NCI-H226 (cell line): Measurements from ENCODE around the gene KIF21B.
A peak's percentile ranks its signal among the peaks of the same experiment; 100 is the strongest.

Experiments
- DNase-seq: peaks from one replicate; pipeline ENCODE4 v3.0.0-alpha.2; 2015

Gene KIF21B

GRCh38 chr1:200991097-200991614 lies 32.4 kb downstream of the KIF21B start:
- DNase-seq = no peak

- DNase-seq = no peak
Observed at GRCh38 chr1:200990114-200990513, 33.4 kb downstream of the KIF21B start.

GRCh38 chr1:200989337-200989736 lies 34.2 kb downstream of the KIF21B start:
- DNase-seq = no peak

- no peak for DNase-seq
Observed at GRCh38 chr1:200988693-200989092, 34.8 kb downstream of the KIF21B start.

GRCh38 chr1:200985481-200985880 lies 38.0 kb downstream of the KIF21B start:
- DNase-seq = no peak

GRCh38 chr1:200983035-200983561 lies 40.4 kb downstream of the KIF21B start:
- no peak for DNase-seq

- DNase-seq = no peak
Observed at GRCh38 chr1:200982071-200982945, 41.2 kb downstream of the KIF21B start.

GRCh38 chr1:200981278-200981677 lies 42.2 kb downstream of the KIF21B start:
- DNase-seq = no peak

GRCh38 chr1:200980873-200981272 lies 42.6 kb downstream of the KIF21B start:
- DNase-seq = no peak

GRCh38 chr1:200980452-200980772 lies 43.1 kb downstream of the KIF21B start:
- DNase-seq = no peak

GRCh38 chr1:200979574-200980451 lies 43.7 kb downstream of the KIF21B start:
- DNase-seq = no peak

GRCh38 chr1:200977071-200977754 lies 46.3 kb downstream of the KIF21B start:
- no peak for DNase-seq

GRCh38 chr1:200976634-200977033 lies 46.9 kb downstream of the KIF21B start:
- no peak for DNase-seq

- no peak for DNase-seq
Observed at GRCh38 chr1:200975458-200975857, 48.1 kb downstream of the KIF21B start.

GRCh38 chr1:200974711-200975110 lies 48.8 kb downstream of the KIF21B start:
- no peak for DNase-seq

- DNase-seq = no peak
Observed at GRCh38 chr1:200973937-200974657, 49.4 kb downstream of the KIF21B start.

GRCh38 chr1:200972985-200973742 lies 50.4 kb downstream of the KIF21B start:
- no peak for DNase-seq

GRCh38 chr1:200971955-200972711 lies 51.4 kb downstream of the KIF21B start:
- DNase-seq = peak; percentile 49

- DNase-seq = no peak
Observed at GRCh38 chr1:200971428-200971903, 52.0 kb downstream of the KIF21B start.

- no peak for DNase-seq
Observed at GRCh38 chr1:200970771-200971427, 52.6 kb downstream of the KIF21B start.
